ENCODE data around the gene TSPAN4. TPM values are rescaled to one million over a fixed set of nuclear protein-coding genes. Genes with fewer than 3 reads are reported as not detected.

TSPAN4 gene
- total and polyA plus RNA-seq, 9 of the 15 experiments (the other 6 are each of a cell fraction or from before 2014, with no cell fraction given), result 0.07 to 31.0 (median 15.7) TPM

- H3K27ac ChIP-seq (ENCODE audit: extremely low read depth, low read depth, low read length), result no peak overlapping the region
- H3K4me1 ChIP-seq (replicated peaks in 1 of 2; ENCODE audit: control insufficient read depth in 2 of 2, insufficient read depth in 2 of 2, low read length in 2 of 2), result peaks cover 28 to 93% of the 10 kb centered on the region in 2 experiments
- H3K4me3 ChIP-seq, result no peak overlapping the region
- no TSS peak for BruUV-seq (replicated peaks)
- WGBS (ENCODE audit: insufficient coverage, low coverage, missing lambda C conversion rate), result 69% methylated on average over 6 of the region's 11 CpGs
- FAIRE-seq (no peak), ATAC-seq (no peak), DNase-seq (ENCODE audit: extremely low read depth in 1 of 4, low spot score in 3 of 4) (no peak)
- H3K79me2 ChIP-seq (ENCODE audit: control insufficient read depth, insufficient read depth, low read length), result peaks cover 23% of the 10 kb centered on the region
- peaks cover 43% of the 10 kb centered on the region; the same call in 1 of the 3 replicates for H3K36me3 ChIP-seq (ENCODE audit: control insufficient read depth, insufficient read depth, low read length)
- ChIA-PET POLR2A (interaction anchor here (1.2 to 1.9 kb wide), 4 partner anchors 9 to 17 kb away, joined by 3 to 6 read pairs (median 3); partner anchors contain the start of gene RPLP2), CTCF (ENCODE audit: low intra/inter-chr PET ratio) (no interaction called here)
- H4K20me1 ChIP-seq (replicated peaks; ENCODE audit: control insufficient read depth, insufficient read depth, low read length), result peaks cover 13% of the 10 kb centered on the region
- peak overlapping the region in 1 of 2 experiments; percentile 81; a peak in 2 of 4 replicates for H3K9ac ChIP-seq (ENCODE audit: insufficient read depth in 1 of 2, low read depth in 2 of 2, low read length in 2 of 2)
- intact Hi-C loops (cut with micrococcal nuclease) (no loop called here), in situ Hi-C loops (cut with MboI) (no loop called here)
- H3K27me3 ChIP-seq (ENCODE audit: control insufficient read depth in 2 of 2, insufficient read depth in 2 of 2, low read length in 2 of 2), result no peaks in the 10 kb centered on the region
- TF ChIP-seq POLR2G (IDR thresholded peaks at IDR 0.05; ENCODE audit: low read depth, low read length), result peak; percentile 9; the same call in 1 of the 2 replicates
- no peak for TF ChIP-seq FOXP1 (CRISPR knock-in tag; IDR thresholded peaks at IDR 0.05)
- H3K9me1 ChIP-seq (ENCODE audit: control insufficient read depth, insufficient read depth, low read length), result peaks cover 6% of the 10 kb centered on the region
- no peak overlapping the region for H2AFZ ChIP-seq (ENCODE audit: low read depth, low read length)
- no peaks in the 10 kb centered on the region for H3K9me3 ChIP-seq (replicated peaks; ENCODE audit: control insufficient read depth, insufficient read depth, low read depth, low read length)
- H3K4me2 ChIP-seq (ENCODE audit: insufficient read depth, low read length), result no peak overlapping the region
Measured at GRCh38 chr11:824942-825341, 17.7 kb upstream of the TSPAN4 start.

DNA sequence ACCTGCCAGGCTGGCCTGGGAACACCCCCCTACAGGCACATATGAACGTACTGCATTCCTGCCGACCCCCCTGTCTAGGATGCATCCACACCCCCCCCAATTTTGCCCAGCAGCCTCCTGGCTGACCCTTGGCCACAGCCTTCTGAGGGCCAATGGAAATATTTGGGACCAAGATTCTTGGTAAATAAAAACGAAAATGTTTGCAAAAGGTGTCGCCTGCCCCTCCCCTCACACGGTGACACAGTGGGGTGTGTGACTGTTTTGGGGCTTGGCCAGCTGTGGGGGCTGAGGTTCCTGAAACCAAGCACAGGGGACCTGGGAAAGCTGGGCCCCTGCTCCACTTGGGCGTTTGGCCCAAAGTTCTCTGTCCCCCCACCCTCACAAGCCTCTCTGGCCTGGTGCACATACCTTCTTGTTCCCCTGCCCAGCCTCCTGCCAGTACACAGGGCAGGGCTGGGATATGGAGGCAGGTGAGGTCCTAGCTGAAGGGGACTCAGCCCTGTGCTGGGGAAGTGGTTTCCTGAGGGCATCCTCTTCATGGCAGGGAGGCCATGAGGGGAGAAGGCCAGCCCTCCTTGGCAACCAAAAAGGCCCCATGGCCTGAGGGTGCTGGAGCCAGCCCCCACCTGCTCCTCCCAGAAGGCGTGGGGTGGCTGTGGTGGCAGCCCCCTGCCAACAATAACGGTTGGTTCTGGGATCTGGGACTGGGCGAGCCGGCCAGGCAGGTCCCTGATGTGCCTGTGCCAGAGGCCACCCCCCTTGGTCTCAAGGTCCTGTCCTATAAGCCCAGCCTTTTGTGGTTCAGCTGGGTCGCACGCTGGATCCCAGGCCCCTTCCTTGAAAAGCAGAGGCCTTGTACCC lies 17.1 kb upstream of the TSPAN4 start:
- FAIRE-seq (no peak), DNase-seq (ENCODE audit: extremely low read depth in 1 of 4, low spot score in 3 of 4) (no peak), ATAC-seq (no peak)
- WGBS (ENCODE audit: insufficient coverage, low coverage, missing lambda C conversion rate), result 69% methylated on average over 12 of the region's 12 CpGs
- H4K20me1 ChIP-seq (replicated peaks; ENCODE audit: control insufficient read depth, insufficient read depth, low read length), result peaks cover 8% of the 10 kb centered on the region; the same call in 1 of the 2 replicates
- no peaks in the 10 kb centered on the region for H3K9me3 ChIP-seq (replicated peaks; ENCODE audit: control insufficient read depth, insufficient read depth, low read depth, low read length)
- ChIA-PET POLR2A (interaction anchor here (0.6 to 1.9 kb wide), 4 partner anchors 9 to 33 kb away, joined by 3 to 6 read pairs (median 3); no protein-coding TSS in a partner anchor), CTCF (ENCODE audit: low intra/inter-chr PET ratio) (no interaction called here)
- H3K27me3 ChIP-seq (ENCODE audit: control insufficient read depth in 2 of 2, insufficient read depth in 2 of 2, low read length in 2 of 2), result no peaks in the 10 kb centered on the region
- no TSS peak for BruUV-seq (replicated peaks)
- in situ Hi-C loops (cut with MboI) (no loop called here), intact Hi-C loops (cut with micrococcal nuclease) (no loop called here)
- H3K4me3 ChIP-seq, result no peak overlapping the region
- H3K27ac ChIP-seq (ENCODE audit: extremely low read depth, low read depth, low read length), result no peak overlapping the region
- H3K79me2 ChIP-seq (ENCODE audit: control insufficient read depth, insufficient read depth, low read length), result peaks cover 16% of the 10 kb centered on the region
- H3K36me3 ChIP-seq (ENCODE audit: control insufficient read depth, insufficient read depth, low read length), result peaks cover 43% of the 10 kb centered on the region; the same call in 1 of the 3 replicates
- peaks cover 3% of the 10 kb centered on the region for H3K9me1 ChIP-seq (ENCODE audit: control insufficient read depth, insufficient read depth, low read length)
- H3K9ac ChIP-seq (ENCODE audit: insufficient read depth in 1 of 2, low read depth in 2 of 2, low read length in 2 of 2), result peak overlapping the region in 1 of 2 experiments; percentile 81; a peak in 2 of 4 replicates
- peaks cover 24 to 93% of the 10 kb centered on the region in 2 experiments for H3K4me1 ChIP-seq (replicated peaks in 1 of 2; ENCODE audit: control insufficient read depth in 2 of 2, insufficient read depth in 2 of 2, low read length in 2 of 2)
- H2AFZ ChIP-seq (ENCODE audit: low read depth, low read length), result no peak overlapping the region
- no peak overlapping the region for H3K4me2 ChIP-seq (ENCODE audit: insufficient read depth, low read length)
- TF ChIP-seq HNRNPK (IDR thresholded peaks at IDR 0.05; ENCODE audit: low read depth, low read length, poor library complexity, severe bottlenecking) (no peak), RHOXF2B (CRISPR knock-in tag; conservative IDR thresholded peaks at IDR 0.05) (no peak), TFAP4 (CRISPR knock-in tag; IDR thresholded peaks at IDR 0.05; ENCODE audit: borderline replicate concordance) (peak; percentile 46; the same call in 1 of the 2 replicates), MCM3 (IDR thresholded peaks at IDR 0.05) (no peak), ATF3 (IDR thresholded peaks at IDR 0.05) (no peak), ATF3 (CRISPR knock-in tag; conservative IDR thresholded peaks at IDR 0.05) (no peak), MYNN (IDR thresholded peaks at IDR 0.05) (peak; percentile 50), MYNN (CRISPR knock-in tag; IDR thresholded peaks at IDR 0.05) (no peak)
- TF ChIP-seq, protein P1, sequence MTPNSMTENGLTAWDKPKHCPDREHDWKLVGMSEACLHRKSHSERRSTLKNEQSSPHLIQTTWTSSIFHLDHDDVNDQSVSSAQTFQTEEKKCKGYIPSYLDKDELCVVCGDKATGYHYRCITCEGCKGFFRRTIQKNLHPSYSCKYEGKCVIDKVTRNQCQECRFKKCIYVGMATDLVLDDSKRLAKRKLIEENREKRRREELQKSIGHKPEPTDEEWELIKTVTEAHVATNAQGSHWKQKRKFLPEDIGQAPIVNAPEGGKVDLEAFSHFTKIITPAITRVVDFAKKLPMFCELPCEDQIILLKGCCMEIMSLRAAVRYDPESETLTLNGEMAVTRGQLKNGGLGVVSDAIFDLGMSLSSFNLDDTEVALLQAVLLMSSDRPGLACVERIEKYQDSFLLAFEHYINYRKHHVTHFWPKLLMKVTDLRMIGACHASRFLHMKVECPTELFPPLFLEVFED (CRISPR knock-in tag; conservative IDR thresholded peaks at IDR 0.05), result peak; percentile 40

All from K562 (cell line).